OCI-LY7 (cell line): Measurements from ENCODE around the gene ACVR1. TPM values are rescaled to one million over a fixed set of nuclear protein-coding genes. Genes with fewer than 3 reads are reported as not detected.

Experiments
- BruUV-seq: library from RNA; stranded (reverse); fragments of 400-500 nt; replicated peaks from 2 replicates; lab custom pipeline; 2021; lab: Mats Ljungman, UMichigan
- CTCF ChIA-PET: fragments of 300-600 bp; sonication (Branson Sonifier 250); formaldehyde crosslinking; loops from one replicate; lab custom pipeline; 2022; ENCODE audit warnings: antibody characterized with exemption; ENCODE audit not compliant: unreplicated experiment; lab: Charles Lee
- POLR2A ChIA-PET: fragments of 300-600 bp; sonication (Branson Sonifier 250); formaldehyde crosslinking; loops from one replicate; lab custom pipeline; 2022; ENCODE audit warnings: antibody characterized with exemption; lab: Charles Lee
- DNase-seq: peaks from one replicate; pipeline ENCODE4 v3.0.0-alpha.2; 2015; ENCODE audit warnings: low spot score
- H2AFZ ChIP-seq: fragments of 200-600 bp; sonication (generic), shearing (Covaris generic); 2 replicates; pipeline ENCODE4 v1.6.1; 2014; ENCODE audit warnings: mild to moderate bottlenecking, antibody characterized with exemption, low read length, moderate library complexity
- H3K27ac ChIP-seq: fragments of 200-600 bp; sonication (generic); 2 replicates; pipeline ENCODE4 v1.5.1; 2014; ENCODE audit warnings: mixed run types, low read depth, mild to moderate bottlenecking, moderate library complexity, low read length, inconsistent platforms; ENCODE audit not compliant: poor library complexity, severe bottlenecking
- H3K36me3 ChIP-seq: fragments of 200-600 bp; sonication (generic); 2 replicates; pipeline ENCODE4 v1.6.1; 2014; ENCODE audit warnings: mild to moderate bottlenecking, antibody characterized with exemption, low read length, moderate library complexity, mixed read lengths; ENCODE audit not compliant: insufficient read depth
- H3K4me1 ChIP-seq: fragments of 200-600 bp; sonication (generic); 2 replicates; pipeline ENCODE4 v1.5.1; 2014; ENCODE audit warnings: mild to moderate bottlenecking, low read length; ENCODE audit not compliant: insufficient read depth, poor library complexity, severe bottlenecking
- H3K4me2 ChIP-seq: fragments of 200-600 bp; sonication (generic); 2 replicates; pipeline ENCODE4 v1.6.1; 2014; ENCODE audit warnings: mild to moderate bottlenecking, low read length
- H3K4me3 ChIP-seq: fragments of 200-600 bp; sonication (generic); 2 replicates; pipeline ENCODE4 v1.5.1; 2014; ENCODE audit warnings: mild to moderate bottlenecking, low read depth, low read length; ENCODE audit not compliant: poor library complexity, severe bottlenecking
- H3K79me2 ChIP-seq: fragments of 200-600 bp; sonication (generic); 2 replicates; pipeline ENCODE4 v1.6.1; 2016; ENCODE audit warnings: low read depth, mild to moderate bottlenecking, low read length, moderate library complexity, mixed read lengths; ENCODE audit not compliant: insufficient read depth
- H3K9me2 ChIP-seq: fragments of 200-600 bp; sonication (generic); 2 replicates; pipeline ENCODE4 v1.6.1; 2016; ENCODE audit warnings: mild to moderate bottlenecking, low read length, mixed read lengths; ENCODE audit not compliant: insufficient read depth
- H3K9me3 ChIP-seq: fragments of 200-600 bp; sonication (generic); 2 replicates; pipeline ENCODE4 v1.6.1; 2014; ENCODE audit warnings: mild to moderate bottlenecking, mixed run types, low read length, mixed read lengths
- H4K20me1 ChIP-seq: fragments of 200-600 bp; sonication (generic); 2 replicates; pipeline ENCODE4 v1.6.1; 2014; ENCODE audit warnings: mild to moderate bottlenecking, antibody characterized with exemption, low read length, moderate library complexity, mixed read lengths; ENCODE audit not compliant: insufficient read depth
- CTCF ChIP-seq: fragments of 200-600 bp; sonication (generic); conservative IDR thresholded peaks from 2 replicates; pipeline ENCODE4 v1.5.1; 2014; ENCODE audit warnings: mild to moderate bottlenecking, antibody characterized with exemption, low read length, moderate library complexity, mixed read lengths
- EZH2phosphoT487 ChIP-seq: fragments of 200-600 bp; sonication (generic); IDR thresholded peaks from 2 replicates; pipeline ENCODE4 v1.6.1; 2018; ENCODE audit warnings: low read depth, borderline replicate concordance, mild to moderate bottlenecking, mixed run types, antibody characterized with exemption, low read length, moderate library complexity, mixed read lengths
- intact Hi-C: fragments of 100-400 bp; cut with micrococcal nuclease; formaldehyde crosslinking; loops from one replicate; pipeline ENCODE4 v1.10.0; 2022; ENCODE audit not compliant: unreplicated experiment
- total RNA-seq, 2 experiments: library from RNA; depleted of rRNA in 1 of 2; stranded (reverse); fragments of >200 nt in 1 of 2; shearing (Covaris generic) in 1 of 2; gene quantifications; 2 replicates each; pipeline ENCODE4 v1.2.3, GENCODE V29; 2014 to 2022

The ACVR1 gene
- total RNA-seq, 2 experiments from 2014 or later: 0.13 to 3.9 TPM

GRCh38 chr2:157864857-157865430, 11.2 kb downstream of the ACVR1 start:
- BruUV-seq: no TSS peak
- H3K9me2 ChIP-seq: no peaks in the 10 kb centered on the region
- no peak for DNase-seq
- no peaks in the 10 kb centered on the region for H3K79me2 ChIP-seq
- POLR2A ChIA-PET: interaction anchor here (0.6 to 1.3 kb wide), 5 partner anchors 11 to 246 kb away, joined by 3 to 6 read pairs (median 5); partner anchors contain the start of gene ACVR1
- H4K20me1 ChIP-seq: no peaks in the 10 kb centered on the region
- H2AFZ ChIP-seq: no peak overlapping the region
- H3K9me3 ChIP-seq: no peaks in the 10 kb centered on the region
- CTCF ChIA-PET: no interaction called here
- H3K4me1 ChIP-seq: no peaks in the 10 kb centered on the region
- no peak overlapping the region for H3K4me2 ChIP-seq
- H3K4me3 ChIP-seq: no peak overlapping the region
- no peak overlapping the region for H3K27ac ChIP-seq
- TF ChIP-seq EZH2phosphoT487: no peak
- no peak for TF ChIP-seq CTCF
- no peaks in the 10 kb centered on the region for H3K36me3 ChIP-seq
- intact Hi-C loops: no loop called here

GRCh38 chr2:157858846-157859245, 17.3 kb downstream of the ACVR1 start:
- no peak for TF ChIP-seq CTCF
- no peak for TF ChIP-seq EZH2phosphoT487
- intact Hi-C loops: no loop called here
- ChIA-PET CTCF (no interaction called here), POLR2A (no interaction called here)
- BruUV-seq: no TSS peak
- no peak overlapping the region for H3K4me3 ChIP-seq
- no peak overlapping the region for H2AFZ ChIP-seq
- no peaks in the 10 kb centered on the region for H3K79me2 ChIP-seq
- H3K27ac ChIP-seq: no peak overlapping the region
- no peaks in the 10 kb centered on the region for H3K36me3 ChIP-seq
- H3K4me1 ChIP-seq: no peaks in the 10 kb centered on the region
- no peaks in the 10 kb centered on the region for H3K9me2 ChIP-seq
- no peak for DNase-seq
- H4K20me1 ChIP-seq: no peaks in the 10 kb centered on the region
- H3K9me3 ChIP-seq: no peaks in the 10 kb centered on the region
- H3K4me2 ChIP-seq: no peak overlapping the region

GRCh38 chr2:157857881-157858280, 18.2 kb downstream of the ACVR1 start:
- ChIA-PET POLR2A (interaction anchor here (0.7 kb wide), 1 partner anchor 32 kb away, joined by 5 read pairs; no protein-coding TSS in a partner anchor), CTCF (no interaction called here)
- Histone ChIP-seq H3K36me3 (no peaks in the 10 kb centered on the region), H3K79me2 (no peaks in the 10 kb centered on the region), H3K4me2 (no peak overlapping the region), H2AFZ (no peak overlapping the region), H3K4me1 (no peaks in the 10 kb centered on the region), H3K4me3 (no peak overlapping the region), H3K9me2 (no peaks in the 10 kb centered on the region), H4K20me1 (no peaks in the 10 kb centered on the region), H3K27ac (no peak overlapping the region), H3K9me3 (no peaks in the 10 kb centered on the region)
- intact Hi-C loops: no loop called here
- TF ChIP-seq EZH2phosphoT487 (no peak), CTCF (no peak)
- DNase-seq: no peak
- no TSS peak for BruUV-seq
